ENCODE data around the gene FAM131B.
A peak's percentile ranks its signal among the peaks of the same experiment; 100 is the strongest.

Gene FAM131B

DNA sequence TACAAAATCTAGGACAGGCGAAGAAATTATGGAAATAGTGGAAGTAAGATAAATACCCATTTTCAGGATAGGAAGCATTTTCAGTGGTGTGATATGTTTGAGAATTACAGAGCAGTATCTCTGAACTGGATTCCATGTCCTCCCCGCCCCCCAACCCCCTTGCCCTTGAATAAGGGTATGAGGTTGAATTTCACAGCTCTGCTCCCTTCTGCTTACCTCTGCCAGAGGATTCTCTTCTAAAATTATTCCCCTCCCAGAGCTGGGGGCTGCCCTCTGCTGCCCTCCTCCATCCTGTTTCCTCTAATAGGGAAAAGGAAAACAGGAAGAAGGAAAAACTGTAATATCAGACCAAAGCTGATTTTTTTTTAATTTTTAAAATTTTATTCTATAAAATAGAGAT, 53.9 kb downstream of the FAM131B start:
- TF ChIP-seq, protein P1, sequence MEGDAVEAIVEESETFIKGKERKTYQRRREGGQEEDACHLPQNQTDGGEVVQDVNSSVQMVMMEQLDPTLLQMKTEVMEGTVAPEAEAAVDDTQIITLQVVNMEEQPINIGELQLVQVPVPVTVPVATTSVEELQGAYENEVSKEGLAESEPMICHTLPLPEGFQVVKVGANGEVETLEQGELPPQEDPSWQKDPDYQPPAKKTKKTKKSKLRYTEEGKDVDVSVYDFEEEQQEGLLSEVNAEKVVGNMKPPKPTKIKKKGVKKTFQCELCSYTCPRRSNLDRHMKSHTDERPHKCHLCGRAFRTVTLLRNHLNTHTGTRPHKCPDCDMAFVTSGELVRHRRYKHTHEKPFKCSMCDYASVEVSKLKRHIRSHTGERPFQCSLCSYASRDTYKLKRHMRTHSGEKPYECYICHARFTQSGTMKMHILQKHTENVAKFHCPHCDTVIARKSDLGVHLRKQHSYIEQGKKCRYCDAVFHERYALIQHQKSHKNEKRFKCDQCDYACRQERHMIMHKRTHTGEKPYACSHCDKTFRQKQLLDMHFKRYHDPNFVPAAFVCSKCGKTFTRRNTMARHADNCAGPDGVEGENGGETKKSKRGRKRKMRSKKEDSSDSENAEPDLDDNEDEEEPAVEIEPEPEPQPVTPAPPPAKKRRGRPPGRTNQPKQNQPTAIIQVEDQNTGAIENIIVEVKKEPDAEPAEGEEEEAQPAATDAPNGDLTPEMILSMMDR (conservative IDR thresholded peaks at IDR 0.05; ENCODE audit: low read depth, low read length): no peak
- H3K4me3 ChIP-seq (ENCODE audit: low read length): no peak overlapping the region
- no peak for DNase-seq (ENCODE audit: low read depth)

DNA sequence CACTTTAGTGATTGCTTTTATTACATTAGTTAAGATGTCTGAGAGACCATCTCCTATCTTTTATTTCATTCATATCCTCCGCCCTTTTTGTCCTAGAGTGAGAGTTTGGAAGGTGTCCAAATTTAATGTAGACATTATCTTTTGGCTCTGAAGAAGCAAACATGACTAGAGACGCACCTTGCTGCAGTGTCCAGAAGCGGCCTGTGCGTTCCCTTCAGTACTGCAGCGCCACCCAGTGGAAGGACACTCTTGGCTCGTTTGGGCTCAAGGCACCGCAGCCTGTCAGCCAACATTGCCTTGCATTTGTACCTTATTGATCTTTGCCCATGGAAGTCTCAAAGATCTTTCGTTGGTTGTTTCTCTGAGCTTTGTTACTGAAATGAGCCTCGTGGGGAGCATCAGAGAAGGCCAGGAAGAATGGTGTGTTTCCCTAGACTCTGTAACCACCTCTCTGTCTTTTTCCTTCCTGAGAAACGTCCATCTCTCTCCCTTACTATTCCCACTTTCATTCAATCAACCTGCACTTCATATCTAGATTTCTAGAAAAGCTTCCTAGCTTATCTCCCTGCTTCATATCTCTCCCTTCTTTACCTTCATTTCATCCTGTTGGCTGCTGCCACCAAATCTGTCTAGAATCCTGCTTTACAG, 57.0 kb downstream of the FAM131B start:
- H3K4me3 ChIP-seq (ENCODE audit: low read length): no peak overlapping the region
- TF ChIP-seq, protein P1 (conservative IDR thresholded peaks at IDR 0.05; ENCODE audit: low read depth, low read length): peak; percentile 81
- no peak for DNase-seq (ENCODE audit: low read depth)

DNA sequence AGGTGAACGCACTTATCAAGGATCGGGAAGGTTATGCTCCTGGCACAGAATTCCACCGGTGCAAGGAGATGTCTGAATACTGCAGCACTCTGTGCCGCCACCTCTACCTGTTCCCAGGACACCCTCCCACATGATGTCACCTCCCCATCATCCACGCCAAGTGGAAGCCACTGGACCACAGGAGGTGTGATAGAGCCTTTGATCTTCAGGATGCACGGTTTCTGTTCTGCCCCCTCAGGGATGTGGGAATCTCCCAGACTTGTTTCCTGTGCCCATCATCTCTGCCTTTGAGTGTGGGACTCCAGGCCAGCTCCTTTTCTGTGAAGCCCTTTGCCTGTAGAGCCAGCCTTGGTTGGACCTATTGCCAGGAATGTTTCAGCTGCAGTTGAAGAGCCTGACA, 57.6 kb downstream of the FAM131B start:
- no peak for DNase-seq (ENCODE audit: low read depth)
- TF ChIP-seq, protein P1 (conservative IDR thresholded peaks at IDR 0.05; ENCODE audit: low read depth, low read length): no peak

DNA sequence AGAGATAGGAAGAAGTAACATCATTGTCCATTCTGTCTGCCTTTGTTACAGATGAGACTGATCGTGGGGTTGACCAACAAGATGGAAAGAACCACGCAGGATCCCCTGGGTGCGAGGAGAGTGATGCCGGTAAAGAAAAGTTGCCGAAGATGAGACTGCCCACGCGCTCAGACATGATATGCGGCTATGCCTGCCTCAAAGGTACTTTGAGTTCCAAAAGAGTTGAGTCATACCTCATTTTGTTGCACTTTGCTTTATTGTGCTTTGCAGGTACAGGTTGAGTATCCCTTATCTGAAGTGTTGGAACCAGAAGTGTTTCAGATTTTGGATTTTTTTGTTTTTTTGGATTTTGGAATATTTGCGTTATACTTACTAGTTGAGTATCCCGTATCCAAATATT, 58.8 kb downstream of the FAM131B start:
- no peak overlapping the region for H3K4me3 ChIP-seq (ENCODE audit: low read length)
- DNase-seq (ENCODE audit: low read depth): no peak
- TF ChIP-seq, protein P1 (conservative IDR thresholded peaks at IDR 0.05; ENCODE audit: low read depth, low read length): no peak

More for the DNA sequence above, 57.6 kb downstream of the FAM131B start:
- no peak overlapping the region for H3K4me3 ChIP-seq (ENCODE audit: low read length)

Data from retinal pigment epithelial cell (primary cell).